H9 (cell line): ENCODE measurements around the gene MILR1. TPM values are rescaled to one million over a fixed set of nuclear protein-coding genes. Genes with fewer than 3 reads are reported as not detected.

ENCODE experiments used
- DNase-seq: peaks from one replicate; pipeline ENCODE4 v3.0.0-alpha.2; 2017
- H2AFZ ChIP-seq: one replicate; pipeline ENCODE4 v1.6.1; 2013; ENCODE audit warnings: mild to moderate bottlenecking, low read length, control low read depth, moderate library complexity
- H2AK5ac ChIP-seq: 2 replicates; pipeline ENCODE4 v1.6.1; 2013; ENCODE audit warnings: low read length, control low read depth, mixed read lengths; ENCODE audit not compliant: insufficient read length
- H2BK120ac ChIP-seq: one replicate; pipeline ENCODE4 v1.6.1; 2013; ENCODE audit warnings: low read depth, mild to moderate bottlenecking, low read length, control low read depth, inconsistent platforms; ENCODE audit not compliant: poor library complexity, severe bottlenecking
- H2BK12ac ChIP-seq: 2 replicates; pipeline ENCODE4 v1.6.1; 2013; ENCODE audit warnings: low read length, control low read depth, mixed read lengths, low read depth; ENCODE audit not compliant: insufficient read length
- H2BK15ac ChIP-seq: 2 replicates; pipeline ENCODE4 v1.6.1; 2013; ENCODE audit warnings: low read depth, low read length, control low read depth
- H2BK20ac ChIP-seq: one replicate; pipeline ENCODE4 v1.6.1; 2013; ENCODE audit warnings: low read depth, mild to moderate bottlenecking, low read length, control low read depth, inconsistent platforms; ENCODE audit not compliant: poor library complexity, severe bottlenecking
- H2BK5ac ChIP-seq: 2 replicates; pipeline ENCODE4 v1.6.1; 2013; ENCODE audit warnings: low read length, control low read depth, mixed read lengths; ENCODE audit not compliant: insufficient read length
- H3K14ac ChIP-seq: 2 replicates; pipeline ENCODE4 v1.6.1; 2013; ENCODE audit warnings: low read length, control low read depth; ENCODE audit not compliant: insufficient read depth
- H3K18ac ChIP-seq: 2 replicates; pipeline ENCODE4 v1.6.1; 2013; ENCODE audit warnings: low read depth, mild to moderate bottlenecking, mixed read lengths, low read length, control low read depth; ENCODE audit not compliant: insufficient read length
- H3K23ac ChIP-seq: 2 replicates; pipeline ENCODE4 v1.6.1; 2013; ENCODE audit warnings: low read length, control low read depth, mixed read lengths, low read depth; ENCODE audit not compliant: insufficient read length
- H3K23me2 ChIP-seq: 2 replicates; pipeline ENCODE4 v1.6.1; 2013; ENCODE audit warnings: low read depth, mild to moderate bottlenecking, mixed read lengths, low read length, control low read depth; ENCODE audit not compliant: insufficient read length, poor library complexity, severe bottlenecking
- H3K27ac ChIP-seq: 2 replicates; pipeline ENCODE4 v1.5.1; 2013; ENCODE audit warnings: low read length, control low read depth, mixed read lengths, low read depth; ENCODE audit not compliant: insufficient read length
- H3K27me3 ChIP-seq: 2 replicates; pipeline ENCODE4 v1.6.1; 2013; ENCODE audit warnings: low read length, control low read depth, inconsistent platforms; ENCODE audit not compliant: insufficient read depth
- H3K4ac ChIP-seq: 2 replicates; pipeline ENCODE4 v1.6.1; 2013; ENCODE audit warnings: low read depth, mild to moderate bottlenecking, control low read depth, inconsistent platforms, low read length, moderate library complexity
- H3K4me1 ChIP-seq: 2 replicates; pipeline ENCODE4 v1.6.1; 2013; ENCODE audit warnings: low read length, control low read depth, inconsistent platforms; ENCODE audit not compliant: insufficient read depth
- H3K4me2 ChIP-seq: 2 replicates; pipeline ENCODE4 v1.6.1; 2013; ENCODE audit warnings: low read length, control low read depth, mixed read lengths; ENCODE audit not compliant: insufficient read length, insufficient read depth
- H3K56ac ChIP-seq: 2 replicates; pipeline ENCODE4 v1.6.1; 2013; ENCODE audit warnings: low read depth, mild to moderate bottlenecking, mixed read lengths, low read length, control low read depth; ENCODE audit not compliant: insufficient read length
- H3K79me1 ChIP-seq: 2 replicates; pipeline ENCODE4 v1.6.1; 2013; ENCODE audit warnings: low read depth, mild to moderate bottlenecking, moderate library complexity, low read length, control low read depth, inconsistent platforms; ENCODE audit not compliant: insufficient read depth, poor library complexity, severe bottlenecking
- H3K79me2 ChIP-seq: 2 replicates; pipeline ENCODE4 v1.6.1; 2013; ENCODE audit warnings: low read length, control low read depth, inconsistent platforms; ENCODE audit not compliant: insufficient read depth
- H3K9ac ChIP-seq: 2 replicates; pipeline ENCODE4 v1.6.1; 2013; ENCODE audit warnings: low read length, control low read depth, mixed read lengths; ENCODE audit not compliant: insufficient read length; ENCODE audit errors: extremely low read depth
- H3K9me3 ChIP-seq: one replicate; pipeline ENCODE4 v1.6.1; 2013; ENCODE audit warnings: low read depth, low read length, inconsistent platforms; ENCODE audit not compliant: control insufficient read depth
- H3T11ph ChIP-seq: one replicate; pipeline ENCODE4 v1.6.1; 2013; ENCODE audit warnings: mild to moderate bottlenecking, low read length, control low read depth, inconsistent platforms
- H4K20me1 ChIP-seq: one replicate; pipeline ENCODE4 v1.6.1; 2013; ENCODE audit not compliant: control insufficient read depth, insufficient read length, insufficient read depth
- H4K5ac ChIP-seq: 2 replicates; pipeline ENCODE4 v1.6.1; 2013; ENCODE audit warnings: low read depth, mild to moderate bottlenecking, mixed read lengths, low read length, control low read depth; ENCODE audit not compliant: insufficient read length
- H4K8ac ChIP-seq: replicated peaks from 2 replicates; pipeline ENCODE4 v1.6.1; 2013; ENCODE audit warnings: low read length, control low read depth, mixed read lengths, low read depth; ENCODE audit not compliant: insufficient read length
- H4K91ac ChIP-seq: 2 replicates; pipeline ENCODE4 v1.6.1; 2013; ENCODE audit warnings: low read depth, mild to moderate bottlenecking, moderate library complexity, mixed read lengths, low read length, control low read depth; ENCODE audit not compliant: insufficient read length
- H3K27ac Mint-ChIP-seq, 3 experiments: 2 replicates in 2 of 3; 3 replicates in 1 of 3; pipeline ENCODE4 v1.8.0; 2020 to 2021; ENCODE audit warnings: mixed read lengths in 3 of 3, mild to moderate bottlenecking in 1 of 3, moderate library complexity in 1 of 3
- H3K27me3 Mint-ChIP-seq: 2 replicates; pipeline ENCODE4 v1.8.0; 2021; ENCODE audit warnings: low read depth, mild to moderate bottlenecking, moderate library complexity, mixed read lengths
- H3K36me3 Mint-ChIP-seq, 3 experiments: 2 replicates in 2 of 3; 3 replicates in 1 of 3; pipeline ENCODE4 v1.8.0; 2020 to 2021; ENCODE audit warnings: low read depth in 3 of 3, mixed read lengths in 3 of 3; ENCODE audit not compliant: insufficient read depth in 1 of 3
- H3K4me1 Mint-ChIP-seq, 2 experiments: 2 replicates each; pipeline ENCODE4 v1.8.0; 2020; ENCODE audit warnings: mixed read lengths in 2 of 2
- H3K4me3 Mint-ChIP-seq, 2 experiments: 2 replicates in 1 of 2; 3 replicates in 1 of 2; pipeline ENCODE4 v1.8.0; 2020 to 2021; ENCODE audit warnings: mild to moderate bottlenecking in 2 of 2, mixed read lengths in 2 of 2, moderate library complexity in 1 of 2
- H3K9me3 Mint-ChIP-seq, 2 experiments: 2 replicates in 1 of 2; 3 replicates in 1 of 2; pipeline ENCODE4 v1.8.0; 2020; ENCODE audit warnings: mild to moderate bottlenecking in 2 of 2, mixed read lengths in 2 of 2, moderate library complexity in 1 of 2
- CTCF ChIP-seq: fragments of 200-600 bp; sonication (generic); conservative IDR thresholded peaks from 3 replicates; pipeline ENCODE4 v1.8.0; 2021; ENCODE audit warnings: antibody characterized with exemption, mild to moderate bottlenecking
- WGBS: extraction: QIAGEN DNeasy Blood & Tissue Kit; methylation state at CpG from one replicate; pipeline ENCODE4 v1.1.7; 2013; ENCODE audit warnings: missing lambda C conversion rate, low lambda C conversion rate, mixed read lengths; ENCODE audit not compliant: insufficient read length; ENCODE audit errors: extremely low coverage; 5-methylcytosine and 5-hydroxymethylcytosine counted together
- total RNA-seq: library from RNA; stranded (reverse); gene quantifications from 2 replicates; pipeline ENCODE4 v1.2.1, GENCODE V29; 2021

The MILR1 gene
- total RNA-seq, 1 experiment from 2014 or later, result not detected

GRCh38 chr17:64496348-64496785 is 47.5 kb downstream of the MILR1 start:
- Histone ChIP-seq H3T11ph (no peak overlapping the region), H4K5ac (no peak overlapping the region), H3K27me3 (no peaks in the 10 kb centered on the region), H4K91ac (no peak overlapping the region), H3K79me1 (peaks cover 2% of the 10 kb centered on the region), H4K20me1 (no peaks in the 10 kb centered on the region), H2BK20ac (no peak overlapping the region), H3K4ac (no peak overlapping the region), H3K9ac (peak overlapping the region; percentile 77), H2BK120ac (no peak overlapping the region), H3K23ac (no peak overlapping the region), H3K79me2 (peaks cover 6% of the 10 kb centered on the region; the same call in 1 of the 2 replicates), H2BK12ac (no peak overlapping the region), H2BK5ac (no peak overlapping the region), H3K14ac (no peak overlapping the region; the same call in 1 of the 2 replicates), H3K18ac (no peak overlapping the region), H3K56ac (no peak overlapping the region), H3K23me2 (peaks cover 15% of the 10 kb centered on the region), H4K8ac (no peak overlapping the region), H2AFZ (no peak overlapping the region), H2BK15ac (no peak overlapping the region), H2AK5ac (no peak overlapping the region), H3K4me1 (no peaks in the 10 kb centered on the region; the same call in 1 of the 2 replicates), H3K27ac (no peak overlapping the region), H3K4me2 (peak overlapping the region; percentile 87), H3K9me3 (no peaks in the 10 kb centered on the region)
- Mint-ChIP-seq H3K9me3 (peaks cover 0 to 6% of the 10 kb centered on the region in 2 experiments; a peak in 4 of 5 replicates), H3K27me3 (peaks cover 3% of the 10 kb centered on the region), H3K4me1 (peaks cover 44 to 51% of the 10 kb centered on the region in 2 experiments), H3K4me3 (peak overlapping the region; percentile 99), H3K36me3 (peaks cover 43 to 68% (median 60%) of the 10 kb centered on the region in 3 experiments), H3K27ac (peak overlapping the region; percentile 89 to 99 (median 98); a peak in 5 of 7 replicates)
- TF ChIP-seq CTCF, result no peak
- no CpG with 5 or more reads among the region's 20 CpGs for WGBS
- no peak for DNase-seq
